H1 (cell line): ENCODE measurements around the gene HAO1. TPM values are rescaled to one million over a fixed set of nuclear protein-coding genes. Genes with fewer than 3 reads are reported as not detected.

Experiments
- HDAC6 ChIP-seq: IDR thresholded peaks from one replicate; pipeline ENCODE4 v1.7.1; 2012; ENCODE audit warnings: low read depth, mild to moderate bottlenecking, inconsistent platforms, low read length, moderate library complexity
- SRF ChIP-seq: IDR thresholded peaks from 2 replicates; pipeline ENCODE4 v1.6.1; 2011; ENCODE audit warnings: mild to moderate bottlenecking, low read depth, low read length, moderate library complexity
- TEAD4 ChIP-seq: IDR thresholded peaks from 2 replicates; pipeline ENCODE4 v1.6.1; 2012; ENCODE audit warnings: low read depth, low read length, inconsistent platforms, mixed read lengths
- polyA plus RNA-seq, 7 experiments: library from polyadenylated mRNA; depleted of rRNA in 3 of 7; stranded (reverse) in 5 of 7; unstranded in 2 of 7; fragments of >200 nt in 5 of 7; fragments of 200-250 nt in 2 of 7; gene quantifications; 1 replicate in 5 of 7; 2 replicates in 1 of 7; 4 replicates in 1 of 7; pipeline versions ENCODE4 v1.2.1 to v1.2.3, GENCODE V29; 2011 to 2013; ENCODE audit warnings: missing spikeins in 2 of 7, mixed read lengths in 2 of 7
- total RNA-seq: library from RNA; stranded (reverse); fragmentation: NEBNext Ultra II Directional; extraction: Animal tissue kit (Norgen Biotek cat#: 25700); gene quantifications from 2 replicates; pipeline ENCODE4 v1.2.1, GENCODE V29; 2021
- TF ChIP-seq, protein P1 (sequence below): fragments of 300-600 bp; sonication (generic); IDR thresholded peaks from 2 replicates; pipeline ENCODE4 v1.7.1; 2012; ENCODE audit warnings: low read length, moderate library complexity, mild to moderate bottlenecking, inconsistent platforms; ENCODE audit not compliant: insufficient replicate concordance
- TF ChIP-seq, protein P2 (sequence below): IDR thresholded peaks from 2 replicates; pipeline ENCODE4 v1.6.1; 2012; ENCODE audit warnings: inconsistent platforms

Gene HAO1
- total and polyA plus RNA-seq, 2 of the 8 experiments (the other 6 are each of a cell fraction or from before 2014, with no cell fraction given) = not detected

DNA sequence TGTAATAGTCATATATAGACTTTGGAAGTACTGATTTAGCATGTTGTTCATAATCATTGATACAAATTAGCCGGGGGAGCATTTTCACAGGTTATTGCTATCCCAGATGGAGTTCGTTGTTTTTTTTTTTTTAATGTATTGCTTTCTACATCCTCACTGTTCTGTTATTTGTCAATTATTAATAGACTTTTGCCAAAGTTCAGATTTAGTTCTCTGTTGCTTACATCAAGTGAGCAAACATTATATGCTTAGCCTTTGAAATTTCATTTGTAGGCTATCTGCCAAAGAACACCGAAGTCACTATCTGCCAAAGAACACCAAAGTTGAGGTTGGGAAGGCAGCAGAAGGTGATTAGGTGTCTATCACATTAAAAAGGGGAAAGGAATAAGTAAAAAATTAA is at the start of gene HAO1 (continued):
- TF ChIP-seq, protein P1, sequence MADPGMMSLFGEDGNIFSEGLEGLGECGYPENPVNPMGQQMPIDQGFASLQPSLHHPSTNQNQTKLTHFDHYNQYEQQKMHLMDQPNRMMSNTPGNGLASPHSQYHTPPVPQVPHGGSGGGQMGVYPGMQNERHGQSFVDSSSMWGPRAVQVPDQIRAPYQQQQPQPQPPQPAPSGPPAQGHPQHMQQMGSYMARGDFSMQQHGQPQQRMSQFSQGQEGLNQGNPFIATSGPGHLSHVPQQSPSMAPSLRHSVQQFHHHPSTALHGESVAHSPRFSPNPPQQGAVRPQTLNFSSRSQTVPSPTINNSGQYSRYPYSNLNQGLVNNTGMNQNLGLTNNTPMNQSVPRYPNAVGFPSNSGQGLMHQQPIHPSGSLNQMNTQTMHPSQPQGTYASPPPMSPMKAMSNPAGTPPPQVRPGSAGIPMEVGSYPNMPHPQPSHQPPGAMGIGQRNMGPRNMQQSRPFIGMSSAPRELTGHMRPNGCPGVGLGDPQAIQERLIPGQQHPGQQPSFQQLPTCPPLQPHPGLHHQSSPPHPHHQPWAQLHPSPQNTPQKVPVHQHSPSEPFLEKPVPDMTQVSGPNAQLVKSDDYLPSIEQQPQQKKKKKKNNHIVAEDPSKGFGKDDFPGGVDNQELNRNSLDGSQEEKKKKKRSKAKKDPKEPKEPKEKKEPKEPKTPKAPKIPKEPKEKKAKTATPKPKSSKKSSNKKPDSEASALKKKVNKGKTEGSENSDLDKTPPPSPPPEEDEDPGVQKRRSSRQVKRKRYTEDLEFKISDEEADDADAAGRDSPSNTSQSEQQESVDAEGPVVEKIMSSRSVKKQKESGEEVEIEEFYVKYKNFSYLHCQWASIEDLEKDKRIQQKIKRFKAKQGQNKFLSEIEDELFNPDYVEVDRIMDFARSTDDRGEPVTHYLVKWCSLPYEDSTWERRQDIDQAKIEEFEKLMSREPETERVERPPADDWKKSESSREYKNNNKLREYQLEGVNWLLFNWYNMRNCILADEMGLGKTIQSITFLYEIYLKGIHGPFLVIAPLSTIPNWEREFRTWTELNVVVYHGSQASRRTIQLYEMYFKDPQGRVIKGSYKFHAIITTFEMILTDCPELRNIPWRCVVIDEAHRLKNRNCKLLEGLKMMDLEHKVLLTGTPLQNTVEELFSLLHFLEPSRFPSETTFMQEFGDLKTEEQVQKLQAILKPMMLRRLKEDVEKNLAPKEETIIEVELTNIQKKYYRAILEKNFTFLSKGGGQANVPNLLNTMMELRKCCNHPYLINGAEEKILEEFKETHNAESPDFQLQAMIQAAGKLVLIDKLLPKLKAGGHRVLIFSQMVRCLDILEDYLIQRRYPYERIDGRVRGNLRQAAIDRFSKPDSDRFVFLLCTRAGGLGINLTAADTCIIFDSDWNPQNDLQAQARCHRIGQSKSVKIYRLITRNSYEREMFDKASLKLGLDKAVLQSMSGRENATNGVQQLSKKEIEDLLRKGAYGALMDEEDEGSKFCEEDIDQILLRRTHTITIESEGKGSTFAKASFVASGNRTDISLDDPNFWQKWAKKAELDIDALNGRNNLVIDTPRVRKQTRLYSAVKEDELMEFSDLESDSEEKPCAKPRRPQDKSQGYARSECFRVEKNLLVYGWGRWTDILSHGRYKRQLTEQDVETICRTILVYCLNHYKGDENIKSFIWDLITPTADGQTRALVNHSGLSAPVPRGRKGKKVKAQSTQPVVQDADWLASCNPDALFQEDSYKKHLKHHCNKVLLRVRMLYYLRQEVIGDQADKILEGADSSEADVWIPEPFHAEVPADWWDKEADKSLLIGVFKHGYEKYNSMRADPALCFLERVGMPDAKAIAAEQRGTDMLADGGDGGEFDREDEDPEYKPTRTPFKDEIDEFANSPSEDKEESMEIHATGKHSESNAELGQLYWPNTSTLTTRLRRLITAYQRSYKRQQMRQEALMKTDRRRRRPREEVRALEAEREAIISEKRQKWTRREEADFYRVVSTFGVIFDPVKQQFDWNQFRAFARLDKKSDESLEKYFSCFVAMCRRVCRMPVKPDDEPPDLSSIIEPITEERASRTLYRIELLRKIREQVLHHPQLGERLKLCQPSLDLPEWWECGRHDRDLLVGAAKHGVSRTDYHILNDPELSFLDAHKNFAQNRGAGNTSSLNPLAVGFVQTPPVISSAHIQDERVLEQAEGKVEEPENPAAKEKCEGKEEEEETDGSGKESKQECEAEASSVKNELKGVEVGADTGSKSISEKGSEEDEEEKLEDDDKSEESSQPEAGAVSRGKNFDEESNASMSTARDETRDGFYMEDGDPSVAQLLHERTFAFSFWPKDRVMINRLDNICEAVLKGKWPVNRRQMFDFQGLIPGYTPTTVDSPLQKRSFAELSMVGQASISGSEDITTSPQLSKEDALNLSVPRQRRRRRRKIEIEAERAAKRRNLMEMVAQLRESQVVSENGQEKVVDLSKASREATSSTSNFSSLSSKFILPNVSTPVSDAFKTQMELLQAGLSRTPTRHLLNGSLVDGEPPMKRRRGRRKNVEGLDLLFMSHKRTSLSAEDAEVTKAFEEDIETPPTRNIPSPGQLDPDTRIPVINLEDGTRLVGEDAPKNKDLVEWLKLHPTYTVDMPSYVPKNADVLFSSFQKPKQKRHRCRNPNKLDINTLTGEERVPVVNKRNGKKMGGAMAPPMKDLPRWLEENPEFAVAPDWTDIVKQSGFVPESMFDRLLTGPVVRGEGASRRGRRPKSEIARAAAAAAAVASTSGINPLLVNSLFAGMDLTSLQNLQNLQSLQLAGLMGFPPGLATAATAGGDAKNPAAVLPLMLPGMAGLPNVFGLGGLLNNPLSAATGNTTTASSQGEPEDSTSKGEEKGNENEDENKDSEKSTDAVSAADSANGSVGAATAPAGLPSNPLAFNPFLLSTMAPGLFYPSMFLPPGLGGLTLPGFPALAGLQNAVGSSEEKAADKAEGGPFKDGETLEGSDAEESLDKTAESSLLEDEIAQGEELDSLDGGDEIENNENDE = no peak
- no peak for TF ChIP-seq SRF
- TF ChIP-seq, protein P2, sequence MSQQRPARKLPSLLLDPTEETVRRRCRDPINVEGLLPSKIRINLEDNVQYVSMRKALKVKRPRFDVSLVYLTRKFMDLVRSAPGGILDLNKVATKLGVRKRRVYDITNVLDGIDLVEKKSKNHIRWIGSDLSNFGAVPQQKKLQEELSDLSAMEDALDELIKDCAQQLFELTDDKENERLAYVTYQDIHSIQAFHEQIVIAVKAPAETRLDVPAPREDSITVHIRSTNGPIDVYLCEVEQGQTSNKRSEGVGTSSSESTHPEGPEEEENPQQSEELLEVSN = no peak
- TF ChIP-seq TEAD4 = no peak
- TF ChIP-seq HDAC6 = no peak
